Effector memory CD8-positive, alpha-beta T cell (primary cell): Measurements from ENCODE around the gene CDH10.

ENCODE experiments used
- ATAC-seq: fragments of 150-1000 bp; cut with Tn5 transposase; replicated peaks from 2 replicates; pipeline ENCODE4 v1.10.0; 2021; ENCODE audit warnings: mild to moderate bottlenecking, moderate library complexity
- DNase-seq, 3 experiments: peaks; one replicate each; pipeline ENCODE4 v3.0.0; 2021
- H3K27ac Mint-ChIP-seq, 2 donors: one replicate each; pipeline ENCODE4 v1.8.0; 2022; ENCODE audit warnings: mild to moderate bottlenecking in 2 of 2, mixed read lengths in 2 of 2, moderate library complexity in 2 of 2
- H3K27me3 Mint-ChIP-seq, 2 donors: one replicate each; pipeline ENCODE4 v1.8.0; 2022; ENCODE audit warnings: mixed read lengths in 2 of 2
- H3K36me3 Mint-ChIP-seq: one replicate; pipeline ENCODE4 v1.8.0; 2022; ENCODE audit warnings: mild to moderate bottlenecking, moderate library complexity, mixed read lengths; ENCODE audit not compliant: insufficient read depth
- H3K4me1 Mint-ChIP-seq, 2 donors: one replicate each; pipeline ENCODE4 v1.8.0; 2022; ENCODE audit warnings: low read depth in 2 of 2, mixed read lengths in 2 of 2
- H3K4me3 Mint-ChIP-seq, 2 donors: one replicate each; pipeline ENCODE4 v1.8.0; 2022; ENCODE audit warnings: mild to moderate bottlenecking in 2 of 2, mixed read lengths in 2 of 2, moderate library complexity in 2 of 2
- H3K9me3 Mint-ChIP-seq, 2 donors: one replicate each; pipeline ENCODE4 v1.8.0; 2022; ENCODE audit warnings: mixed read lengths in 2 of 2

The CDH10 gene

GRCh38 chr5:24585751-24586150 is 59.0 kb downstream of the CDH10 start:
- Mint-ChIP-seq H3K27me3 (no peaks in the 10 kb centered on the region), H3K4me3 (no peak overlapping the region), H3K36me3 (no peaks in the 10 kb centered on the region), H3K27ac (no peak overlapping the region), H3K4me1 (no peaks in the 10 kb centered on the region), H3K9me3 (peaks cover 7 to 9% of the 10 kb centered on the region in 2 donors)
- no peak for ATAC-seq
- no peak for DNase-seq

- H3K4me1 Mint-ChIP-seq = no peaks in the 10 kb centered on the region
- no peaks in the 10 kb centered on the region for H3K27me3 Mint-ChIP-seq
- no peak overlapping the region for H3K4me3 Mint-ChIP-seq
- H3K9me3 Mint-ChIP-seq = peaks cover 0 to 2% of the 10 kb centered on the region in 2 donors
- DNase-seq (no peak), ATAC-seq (no peak)
- H3K36me3 Mint-ChIP-seq = no peaks in the 10 kb centered on the region
- no peak overlapping the region for H3K27ac Mint-ChIP-seq
Observed at GRCh38 chr5:24571302-24571701, 73.5 kb downstream of the CDH10 start.

GRCh38 chr5:24566933-24567332 is 77.8 kb downstream of the CDH10 start:
- ATAC-seq (no peak), DNase-seq (no peak)
- Mint-ChIP-seq H3K4me1 (no peaks in the 10 kb centered on the region), H3K4me3 (no peak overlapping the region), H3K9me3 (peaks cover 7 to 9% of the 10 kb centered on the region in 2 donors), H3K27me3 (no peaks in the 10 kb centered on the region), H3K36me3 (no peaks in the 10 kb centered on the region), H3K27ac (no peak overlapping the region)

GRCh38 chr5:24555229-24555628 is 89.5 kb downstream of the CDH10 start:
- ATAC-seq = no peak
- Mint-ChIP-seq H3K27ac (no peak overlapping the region), H3K4me1 (no peaks in the 10 kb centered on the region), H3K9me3 (peaks cover 9 to 22% of the 10 kb centered on the region in 2 donors), H3K4me3 (no peak overlapping the region), H3K36me3 (no peaks in the 10 kb centered on the region), H3K27me3 (no peaks in the 10 kb centered on the region)
- DNase-seq = no peak

DNA sequence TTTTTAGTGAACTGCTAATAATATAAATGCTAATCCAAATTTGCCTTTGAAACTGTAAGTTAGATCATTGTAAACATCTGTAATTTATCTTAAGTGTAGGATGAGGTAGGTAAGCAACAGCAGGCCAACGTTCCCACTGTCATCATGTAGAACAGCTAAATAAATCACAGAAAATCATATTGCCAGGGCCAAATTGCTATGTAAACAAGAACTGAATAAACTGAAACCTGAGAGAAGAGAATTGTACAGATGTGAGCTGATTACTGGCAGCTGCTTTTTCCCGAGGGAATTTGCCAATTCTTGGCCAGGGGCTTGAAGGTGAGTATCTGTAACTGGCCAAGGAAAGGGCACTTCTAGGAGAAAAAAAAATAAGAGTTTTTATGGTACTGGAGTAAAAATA is 97.6 kb downstream of the CDH10 start:
- no peaks in the 10 kb centered on the region for H3K27me3 Mint-ChIP-seq
- no peak for ATAC-seq
- H3K4me3 Mint-ChIP-seq = no peak overlapping the region
- peaks cover 5 to 15% of the 10 kb centered on the region in 2 donors for H3K9me3 Mint-ChIP-seq
- H3K4me1 Mint-ChIP-seq = no peaks in the 10 kb centered on the region
- H3K27ac Mint-ChIP-seq = no peak overlapping the region
- H3K36me3 Mint-ChIP-seq = no peaks in the 10 kb centered on the region
- no peak for DNase-seq

DNA sequence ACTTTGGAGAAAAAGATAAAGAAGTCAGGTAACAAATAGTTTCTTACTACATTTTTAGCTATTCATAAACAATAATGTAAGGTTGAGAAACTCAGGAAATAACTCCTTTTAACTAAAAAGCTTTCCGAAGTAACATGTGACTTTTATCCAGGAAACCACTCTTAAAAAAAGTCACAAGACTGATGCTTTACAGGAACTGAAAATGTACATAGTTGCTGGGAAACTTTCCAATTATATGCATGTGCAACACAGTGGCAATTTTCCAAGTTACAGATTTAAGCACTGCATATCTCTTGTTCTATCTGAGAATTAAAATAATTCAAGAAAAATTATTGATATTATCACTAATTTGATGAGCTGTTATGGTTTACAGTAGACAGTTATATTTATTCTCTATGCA is 105.2 kb downstream of the CDH10 start:
- Mint-ChIP-seq H3K27ac (no peak overlapping the region), H3K27me3 (no peaks in the 10 kb centered on the region), H3K36me3 (peaks cover 3% of the 10 kb centered on the region), H3K4me1 (no peaks in the 10 kb centered on the region), H3K4me3 (no peak overlapping the region), H3K9me3 (no peaks in the 10 kb centered on the region)
- ATAC-seq (no peak), DNase-seq (no peak)

- Mint-ChIP-seq H3K9me3 (no peaks in the 10 kb centered on the region), H3K27ac (no peak overlapping the region), H3K4me1 (no peaks in the 10 kb centered on the region), H3K36me3 (peaks cover 3% of the 10 kb centered on the region), H3K27me3 (no peaks in the 10 kb centered on the region), H3K4me3 (no peak overlapping the region)
- no peak for DNase-seq
- no peak for ATAC-seq
Observed at GRCh38 chr5:24538346-24538745, 106.4 kb downstream of the CDH10 start.

DNA sequence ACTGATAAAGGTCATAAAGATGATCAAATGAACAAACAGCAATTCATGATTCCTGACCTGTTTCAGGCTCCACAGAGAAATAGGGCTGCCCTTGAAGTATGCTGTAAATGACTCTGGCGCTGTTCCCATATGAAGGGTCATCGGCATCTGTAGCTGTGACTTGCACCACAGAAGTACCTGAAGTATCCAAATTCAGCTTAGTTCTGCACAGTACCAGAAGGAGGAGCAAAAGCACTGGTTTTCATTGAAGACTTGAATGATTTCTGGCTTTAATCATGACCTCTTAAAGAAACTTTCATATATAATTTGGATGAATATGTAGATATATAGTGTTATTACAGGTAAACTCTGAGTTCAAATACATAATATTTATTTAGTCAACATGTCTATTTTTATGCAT is 109.1 kb downstream of the CDH10 start:
- Mint-ChIP-seq H3K4me3 (no peak overlapping the region), H3K36me3 (peaks cover 3% of the 10 kb centered on the region), H3K4me1 (no peaks in the 10 kb centered on the region), H3K27me3 (no peaks in the 10 kb centered on the region), H3K27ac (no peak overlapping the region), H3K9me3 (peaks cover 0 to 3% of the 10 kb centered on the region in 2 donors)
- ATAC-seq (no peak), DNase-seq (no peak)

- H3K36me3 Mint-ChIP-seq = peaks cover 3% of the 10 kb centered on the region
- no peak overlapping the region for H3K4me3 Mint-ChIP-seq
- ATAC-seq (no peak), DNase-seq (no peak)
- peaks cover 0 to 6% of the 10 kb centered on the region in 2 donors for H3K9me3 Mint-ChIP-seq
- no peaks in the 10 kb centered on the region for H3K27me3 Mint-ChIP-seq
- no peak overlapping the region for H3K27ac Mint-ChIP-seq
- H3K4me1 Mint-ChIP-seq = no peaks in the 10 kb centered on the region
Observed at GRCh38 chr5:24530906-24531305, 113.9 kb downstream of the CDH10 start.

DNA sequence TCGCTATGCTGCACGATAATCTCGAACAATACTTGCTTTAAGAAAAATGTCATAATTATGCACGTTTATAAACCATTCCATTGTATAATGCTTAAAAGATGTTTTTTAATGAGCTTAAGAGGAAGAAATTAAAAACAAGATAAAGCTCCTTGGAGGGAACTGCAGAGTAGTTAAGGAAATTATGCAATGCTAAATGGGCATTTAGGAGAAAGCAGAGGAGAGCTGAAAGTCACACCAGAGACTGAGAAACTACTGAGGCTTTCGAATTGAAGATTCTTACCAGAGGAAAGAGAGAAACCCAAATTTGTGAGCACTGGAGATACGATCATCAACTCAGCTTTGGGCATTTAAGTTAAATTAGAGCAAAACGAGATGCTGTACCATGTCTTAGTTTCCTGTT is 119.4 kb downstream of the CDH10 start:
- peaks cover 0 to 6% of the 10 kb centered on the region in 2 donors for H3K9me3 Mint-ChIP-seq
- no peaks in the 10 kb centered on the region for H3K27me3 Mint-ChIP-seq
- no peak overlapping the region for H3K4me3 Mint-ChIP-seq
- ATAC-seq (no peak), DNase-seq (no peak)
- no peaks in the 10 kb centered on the region for H3K36me3 Mint-ChIP-seq
- H3K27ac Mint-ChIP-seq = no peak overlapping the region
- H3K4me1 Mint-ChIP-seq = no peaks in the 10 kb centered on the region

DNA sequence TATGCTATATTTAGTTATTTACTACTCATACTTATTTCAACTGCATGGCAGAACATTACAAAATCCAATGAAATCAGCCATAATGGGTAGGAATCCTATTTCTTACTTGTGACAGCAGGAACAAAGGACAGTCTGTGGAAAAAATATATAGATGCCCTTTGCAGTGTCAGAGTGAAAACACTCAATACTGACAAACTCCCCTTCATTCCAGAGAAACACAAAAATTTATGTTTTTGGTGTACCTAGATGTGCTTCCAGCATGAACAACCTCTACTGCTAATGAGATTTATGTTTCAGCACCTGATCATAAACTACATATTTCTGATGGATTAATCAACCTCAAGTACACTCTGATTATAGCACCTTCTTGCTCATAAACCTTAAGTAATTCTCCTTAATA is 132.4 kb downstream of the CDH10 start:
- H3K4me1 Mint-ChIP-seq = no peaks in the 10 kb centered on the region
- DNase-seq (no peak), ATAC-seq (no peak)
- H3K9me3 Mint-ChIP-seq = peaks cover 9 to 14% of the 10 kb centered on the region in 2 donors
- no peaks in the 10 kb centered on the region for H3K36me3 Mint-ChIP-seq
- H3K4me3 Mint-ChIP-seq = no peak overlapping the region
- no peak overlapping the region for H3K27ac Mint-ChIP-seq
- no peaks in the 10 kb centered on the region for H3K27me3 Mint-ChIP-seq

- no peak for DNase-seq
- Mint-ChIP-seq H3K4me3 (no peak overlapping the region), H3K4me1 (no peaks in the 10 kb centered on the region), H3K27me3 (no peaks in the 10 kb centered on the region), H3K9me3 (peaks cover 6 to 8% of the 10 kb centered on the region in 2 donors), H3K36me3 (no peaks in the 10 kb centered on the region), H3K27ac (no peak overlapping the region)
- ATAC-seq = no peak
Observed at GRCh38 chr5:24510523-24510988, 134.2 kb downstream of the CDH10 start.

- ATAC-seq (no peak), DNase-seq (no peak)
- H3K4me1 Mint-ChIP-seq = no peaks in the 10 kb centered on the region
- no peak overlapping the region for H3K27ac Mint-ChIP-seq
- H3K9me3 Mint-ChIP-seq = peaks cover 5 to 7% of the 10 kb centered on the region in 2 donors
- no peak overlapping the region for H3K4me3 Mint-ChIP-seq
- no peaks in the 10 kb centered on the region for H3K36me3 Mint-ChIP-seq
- H3K27me3 Mint-ChIP-seq = no peaks in the 10 kb centered on the region
Observed at GRCh38 chr5:24509943-24510342, 134.8 kb downstream of the CDH10 start.

DNA sequence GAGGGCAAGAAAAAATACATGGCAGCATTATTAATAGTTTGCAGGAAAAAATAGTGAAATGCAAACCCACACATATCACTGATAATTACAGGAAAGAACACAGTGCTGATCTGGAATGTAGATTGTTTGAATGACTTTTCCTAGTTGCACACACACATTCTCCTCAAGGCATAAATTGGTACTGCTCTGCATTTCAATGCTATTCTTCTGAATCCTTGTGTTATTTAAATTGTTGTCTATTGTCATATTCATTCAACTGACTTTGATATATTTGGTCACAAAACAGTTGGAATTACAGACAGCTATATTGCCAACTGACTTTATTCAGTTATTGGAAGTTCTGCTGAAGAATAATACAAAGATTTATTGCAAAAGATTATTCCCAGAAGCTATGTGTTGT is 139.5 kb downstream of the CDH10 start:
- Mint-ChIP-seq H3K4me1 (no peaks in the 10 kb centered on the region), H3K36me3 (no peaks in the 10 kb centered on the region), H3K27me3 (no peaks in the 10 kb centered on the region), H3K9me3 (peaks cover 0 to 2% of the 10 kb centered on the region in 2 donors), H3K4me3 (no peak overlapping the region), H3K27ac (no peak overlapping the region)
- DNase-seq = no peak
- no peak for ATAC-seq

DNA sequence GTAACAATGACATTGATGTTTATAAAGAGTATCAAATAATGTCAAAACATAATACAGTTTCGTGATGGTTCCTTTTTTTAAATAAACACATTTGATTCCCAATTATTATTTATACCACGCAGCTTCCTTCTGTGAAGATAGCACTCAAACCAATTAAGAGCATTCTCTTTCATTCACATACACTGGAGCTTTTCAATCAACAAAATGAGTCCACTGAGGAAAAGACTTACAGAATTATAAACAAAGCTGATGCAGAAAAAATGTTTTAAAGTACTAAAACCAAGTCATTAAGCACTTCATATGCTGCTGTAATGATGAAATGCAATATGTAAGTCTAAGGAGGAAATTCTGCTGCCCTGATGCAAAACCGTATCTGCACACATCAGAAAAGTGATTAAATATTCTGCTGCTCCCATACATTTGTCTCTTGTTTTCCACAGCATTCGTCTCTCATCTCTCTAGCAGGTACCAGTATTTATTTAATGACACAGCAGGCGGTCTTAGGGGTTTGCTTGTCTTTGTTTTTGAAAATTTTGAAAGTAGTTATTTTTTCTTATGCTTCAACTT is 147.1 kb downstream of the CDH10 start:
- no peak for ATAC-seq
- no peaks in the 10 kb centered on the region for H3K27me3 Mint-ChIP-seq

More for the DNA sequence above, 147.1 kb downstream of the CDH10 start:
- DNase-seq = no peak
- Mint-ChIP-seq H3K4me1 (no peaks in the 10 kb centered on the region), H3K27ac (no peak overlapping the region), H3K9me3 (peaks cover 0 to 3% of the 10 kb centered on the region in 2 donors), H3K36me3 (no peaks in the 10 kb centered on the region), H3K4me3 (no peak overlapping the region)
